ENCODE results near the gene HOXC5.

HOXC5 gene

GRCh38 chr12:54008260-54008552 is 24.6 kb upstream of the HOXC5 start:
- no peak for DNase-seq

- DNase-seq = no peak
Measured at GRCh38 chr12:54009171-54010052, 23.4 kb upstream of the HOXC5 start.

GRCh38 chr12:54010053-54010971 is 22.5 kb upstream of the HOXC5 start:
- no peak for DNase-seq

GRCh38 chr12:54010972-54011664 is 21.7 kb upstream of the HOXC5 start:
- DNase-seq = no peak

- DNase-seq = no peak
Measured at GRCh38 chr12:54011665-54012532, 21.0 kb upstream of the HOXC5 start.

- no peak for DNase-seq
Measured at GRCh38 chr12:54012631-54013409, 20.0 kb upstream of the HOXC5 start.

- no peak for DNase-seq
Measured at GRCh38 chr12:54014377-54015017, 18.4 kb upstream of the HOXC5 start.

GRCh38 chr12:54015018-54015931 is 17.6 kb upstream of the HOXC5 start:
- DNase-seq = no peak

GRCh38 chr12:54016051-54016450 is 16.8 kb upstream of the HOXC5 start:
- DNase-seq = no peak

GRCh38 chr12:54016478-54016964 is 16.3 kb upstream of the HOXC5 start:
- DNase-seq = no peak

GRCh38 chr12:54017027-54017788 is 15.6 kb upstream of the HOXC5 start:
- DNase-seq = no peak

GRCh38 chr12:54017878-54018467 is 14.9 kb upstream of the HOXC5 start:
- peak; percentile 83 for DNase-seq

GRCh38 chr12:54018468-54018984 is 14.3 kb upstream of the HOXC5 start:
- DNase-seq = no peak

GRCh38 chr12:54019091-54019811 is 13.6 kb upstream of the HOXC5 start:
- no peak for DNase-seq

GRCh38 chr12:54019924-54020590 is 12.8 kb upstream of the HOXC5 start:
- DNase-seq = no peak

- no peak for DNase-seq
Measured at GRCh38 chr12:54020591-54021405, 12.1 kb upstream of the HOXC5 start.
